HepG2 (cell line): ENCODE results near the gene FUT6. TPM values are rescaled to one million over a fixed set of nuclear protein-coding genes. Genes with fewer than 3 reads are reported as not detected.

Source experiments
- AGO2 ChIP-seq: fragments of 200-400 bp; formaldehyde crosslinking; optimal IDR thresholded peaks from 2 replicates; pipeline ENCODE3; 2017; ENCODE audit warnings: mild to moderate bottlenecking, low read depth, low read length, moderate library complexity
- ATRX ChIP-seq: sonication (generic); formaldehyde crosslinking; IDR thresholded peaks from 2 replicates; pipeline ENCODE4 v1.4.0; 2020; ENCODE audit warnings: missing genetic modification reagents, borderline replicate concordance
- CREB1 ChIP-seq, 2 experiments: fragments of 450-650 bp in 1 of 2; IDR thresholded peaks; 2 replicates each; pipeline ENCODE4 v1.6.1; 2016 to 2017; ENCODE audit warnings: control low read depth in 1 of 2, mild to moderate bottlenecking in 1 of 2, missing compliant biosample characterization in 1 of 2, missing genetic modification characterization in 1 of 2
- ERF ChIP-seq: IDR thresholded peaks from 2 replicates; pipeline ENCODE4 v1.6.1; 2018; ENCODE audit warnings: missing biosample characterization, missing genetic modification reagents
- ETV5 ChIP-seq: IDR thresholded peaks from 2 replicates; pipeline ENCODE4 v1.6.1; 2018; ENCODE audit warnings: missing biosample characterization, missing genetic modification reagents, inconsistent platforms, borderline replicate concordance
- FOXM1 ChIP-seq: sonication (generic); formaldehyde crosslinking; IDR thresholded peaks from 2 replicates; pipeline ENCODE4 v1.5.0; 2020; ENCODE audit warnings: missing genetic modification reagents
- GATA4 ChIP-seq: sonication (generic); IDR thresholded peaks from 2 replicates; pipeline ENCODE4 v1.6.1; 2016; ENCODE audit warnings: antibody characterized with exemption, low read depth, borderline replicate concordance
- GLI4 ChIP-seq: sonication (generic); formaldehyde crosslinking; IDR thresholded peaks from 2 replicates; pipeline ENCODE4 v1.5.1; 2020; ENCODE audit warnings: missing genetic modification reagents, mild to moderate bottlenecking, moderate library complexity, borderline replicate concordance
- HHEX ChIP-seq: IDR thresholded peaks from 2 replicates; pipeline ENCODE4 v1.6.1; 2016; ENCODE audit warnings: control low read depth
- HMG20B ChIP-seq: conservative IDR thresholded peaks from 2 replicates; pipeline ENCODE4 v1.6.1; 2016; ENCODE audit warnings: missing genetic modification reagents, missing compliant biosample characterization
- MBD4 ChIP-seq: IDR thresholded peaks from 2 replicates; pipeline ENCODE4 v1.6.1; 2012; ENCODE audit warnings: low read length, inconsistent platforms, borderline replicate concordance
- NPAS2 ChIP-seq: sonication (generic); formaldehyde crosslinking; IDR thresholded peaks from 2 replicates; pipeline ENCODE4 v1.8.0; 2022; ENCODE audit warnings: mild to moderate bottlenecking, missing genetic modification reagents, borderline replicate concordance
- PHF21A ChIP-seq: sonication (generic); formaldehyde crosslinking; IDR thresholded peaks from 2 replicates; pipeline ENCODE4 v1.5.0; 2020; ENCODE audit warnings: mild to moderate bottlenecking, missing genetic modification reagents
- SAP130 ChIP-seq: IDR thresholded peaks from 2 replicates; pipeline ENCODE4 v1.6.1; 2016; ENCODE audit warnings: low read depth
- ZNF432 ChIP-seq: sonication (generic); formaldehyde crosslinking; IDR thresholded peaks from 2 replicates; pipeline ENCODE4 v1.5.0; 2020; ENCODE audit warnings: missing genetic modification reagents, mild to moderate bottlenecking, borderline replicate concordance
- ZNF441 ChIP-seq: sonication (generic); formaldehyde crosslinking; IDR thresholded peaks from 2 replicates; pipeline ENCODE4 v1.7.0; 2021; ENCODE audit warnings: missing genetic modification reagents, borderline replicate concordance
- ZNF644 ChIP-seq: IDR thresholded peaks from 2 replicates; pipeline ENCODE4 v1.6.1; 2016; ENCODE audit warnings: low read depth
- ZNF724P ChIP-seq: sonication (generic); formaldehyde crosslinking; IDR thresholded peaks from 2 replicates; pipeline ENCODE4 v1.8.0; 2022; ENCODE audit warnings: missing genetic modification reagents, borderline replicate concordance
- polyA plus RNA-seq, 8 experiments: library from polyadenylated mRNA; depleted of rRNA in 3 of 8; stranded (reverse) in 7 of 8; unstranded in 1 of 8; fragments of >200 nt; fragmentation: Illumina TruSeq in 4 of 8; extraction: Trizol in 4 of 8; gene quantifications; 2 replicates each; pipeline versions ENCODE4 v1.2.1 to v1.2.3, GENCODE V29; 2011 to 2016; ENCODE audit warnings: low read depth in 4 of 8, missing spikeins in 1 of 8, mixed read lengths in 1 of 8; ENCODE audit not compliant: insufficient read depth in 1 of 8
- total RNA-seq, 5 experiments: library from RNA; depleted of rRNA; stranded (reverse); fragments of >200 nt; fragmentation: Illumina TruSeq; extraction: Trizol; gene quantifications; 2 replicates each; pipeline ENCODE4 v1.2.3, GENCODE V29; 2016; ENCODE audit warnings: low read depth in 1 of 5
- TF ChIP-seq, protein P1 (sequence below): sonication (generic); formaldehyde crosslinking; IDR thresholded peaks from 2 replicates; pipeline ENCODE4 v1.4.0; 2020; ENCODE audit warnings: missing genetic modification reagents, borderline replicate concordance
- TF ChIP-seq, protein P2 (sequence below): sonication (generic); formaldehyde crosslinking; IDR thresholded peaks from 2 replicates; pipeline ENCODE4 v1.4.0; 2020; ENCODE audit warnings: missing genetic modification reagents
- TF ChIP-seq, protein P3 (sequence below): sonication (generic); formaldehyde crosslinking; IDR thresholded peaks from 2 replicates; pipeline ENCODE4 v1.4.0; 2020; ENCODE audit warnings: low read depth, missing genetic modification reagents

The FUT6 gene
- total and polyA plus RNA-seq, 2 of the 13 experiments (the other 11 are each of a cell fraction or from before 2014, with no cell fraction given): 8.2 to 27.7 TPM

DNA sequence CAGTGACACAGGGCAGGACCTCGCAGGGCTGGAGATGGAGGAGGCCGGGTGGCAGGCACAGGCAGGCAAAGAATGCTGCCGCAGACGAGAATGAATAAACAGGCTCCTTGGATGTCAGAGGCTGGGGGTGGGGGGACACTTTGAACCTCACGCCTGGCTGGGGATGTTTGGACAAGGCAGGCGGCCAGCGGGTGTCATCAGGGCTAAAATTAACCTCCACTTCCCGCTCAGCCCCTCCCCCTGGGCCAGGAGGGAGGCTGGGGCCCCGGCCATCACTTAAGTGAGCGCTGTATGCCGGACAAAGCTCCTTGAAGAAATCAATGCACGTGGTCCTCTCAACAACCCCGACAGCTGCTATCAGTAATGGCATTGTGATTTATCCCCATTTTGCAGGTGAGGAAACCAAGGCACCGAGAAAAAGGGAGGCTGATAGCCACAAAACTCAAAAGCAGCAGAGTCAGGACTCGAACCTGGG is 41.1 kb upstream of the FUT6 start (continued):
- TF ChIP-seq ATRX (CRISPR knock-in tag): no peak
- peak; percentile 88 for TF ChIP-seq PHF21A
- TF ChIP-seq SAP130 (CRISPR knock-in tag): peak; percentile 67
- TF ChIP-seq GLI4 (CRISPR knock-in tag): no peak
- TF ChIP-seq, protein P1, sequence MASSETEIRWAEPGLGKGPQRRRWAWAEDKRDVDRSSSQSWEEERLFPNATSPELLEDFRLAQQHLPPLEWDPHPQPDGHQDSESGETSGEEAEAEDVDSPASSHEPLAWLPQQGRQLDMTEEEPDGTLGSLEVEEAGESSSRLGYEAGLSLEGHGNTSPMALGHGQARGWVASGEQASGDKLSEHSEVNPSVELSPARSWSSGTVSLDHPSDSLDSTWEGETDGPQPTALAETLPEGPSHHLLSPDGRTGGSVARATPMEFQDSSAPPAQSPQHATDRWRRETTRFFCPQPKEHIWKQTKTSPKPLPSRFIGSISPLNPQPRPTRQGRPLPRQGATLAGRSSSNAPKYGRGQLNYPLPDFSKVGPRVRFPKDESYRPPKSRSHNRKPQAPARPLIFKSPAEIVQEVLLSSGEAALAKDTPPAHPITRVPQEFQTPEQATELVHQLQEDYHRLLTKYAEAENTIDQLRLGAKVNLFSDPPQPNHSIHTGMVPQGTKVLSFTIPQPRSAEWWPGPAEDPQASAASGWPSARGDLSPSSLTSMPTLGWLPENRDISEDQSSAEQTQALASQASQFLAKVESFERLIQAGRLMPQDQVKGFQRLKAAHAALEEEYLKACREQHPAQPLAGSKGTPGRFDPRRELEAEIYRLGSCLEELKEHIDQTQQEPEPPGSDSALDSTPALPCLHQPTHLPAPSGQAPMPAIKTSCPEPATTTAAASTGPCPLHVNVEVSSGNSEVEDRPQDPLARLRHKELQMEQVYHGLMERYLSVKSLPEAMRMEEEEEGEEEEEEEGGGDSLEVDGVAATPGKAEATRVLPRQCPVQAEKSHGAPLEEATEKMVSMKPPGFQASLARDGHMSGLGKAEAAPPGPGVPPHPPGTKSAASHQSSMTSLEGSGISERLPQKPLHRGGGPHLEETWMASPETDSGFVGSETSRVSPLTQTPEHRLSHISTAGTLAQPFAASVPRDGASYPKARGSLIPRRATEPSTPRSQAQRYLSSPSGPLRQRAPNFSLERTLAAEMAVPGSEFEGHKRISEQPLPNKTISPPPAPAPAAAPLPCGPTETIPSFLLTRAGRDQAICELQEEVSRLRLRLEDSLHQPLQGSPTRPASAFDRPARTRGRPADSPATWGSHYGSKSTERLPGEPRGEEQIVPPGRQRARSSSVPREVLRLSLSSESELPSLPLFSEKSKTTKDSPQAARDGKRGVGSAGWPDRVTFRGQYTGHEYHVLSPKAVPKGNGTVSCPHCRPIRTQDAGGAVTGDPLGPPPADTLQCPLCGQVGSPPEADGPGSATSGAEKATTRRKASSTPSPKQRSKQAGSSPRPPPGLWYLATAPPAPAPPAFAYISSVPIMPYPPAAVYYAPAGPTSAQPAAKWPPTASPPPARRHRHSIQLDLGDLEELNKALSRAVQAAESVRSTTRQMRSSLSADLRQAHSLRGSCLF (CRISPR knock-in tag): no peak
- no peak for TF ChIP-seq ZNF644 (CRISPR knock-in tag)
- TF ChIP-seq NPAS2 (CRISPR knock-in tag): no peak
- TF ChIP-seq, protein P2, sequence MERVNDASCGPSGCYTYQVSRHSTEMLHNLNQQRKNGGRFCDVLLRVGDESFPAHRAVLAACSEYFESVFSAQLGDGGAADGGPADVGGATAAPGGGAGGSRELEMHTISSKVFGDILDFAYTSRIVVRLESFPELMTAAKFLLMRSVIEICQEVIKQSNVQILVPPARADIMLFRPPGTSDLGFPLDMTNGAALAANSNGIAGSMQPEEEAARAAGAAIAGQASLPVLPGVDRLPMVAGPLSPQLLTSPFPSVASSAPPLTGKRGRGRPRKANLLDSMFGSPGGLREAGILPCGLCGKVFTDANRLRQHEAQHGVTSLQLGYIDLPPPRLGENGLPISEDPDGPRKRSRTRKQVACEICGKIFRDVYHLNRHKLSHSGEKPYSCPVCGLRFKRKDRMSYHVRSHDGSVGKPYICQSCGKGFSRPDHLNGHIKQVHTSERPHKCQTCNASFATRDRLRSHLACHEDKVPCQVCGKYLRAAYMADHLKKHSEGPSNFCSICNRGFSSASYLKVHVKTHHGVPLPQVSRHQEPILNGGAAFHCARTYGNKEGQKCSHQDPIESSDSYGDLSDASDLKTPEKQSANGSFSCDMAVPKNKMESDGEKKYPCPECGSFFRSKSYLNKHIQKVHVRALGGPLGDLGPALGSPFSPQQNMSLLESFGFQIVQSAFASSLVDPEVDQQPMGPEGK (CRISPR knock-in tag): peak; percentile 93
- TF ChIP-seq GATA4: no peak
- no peak for TF ChIP-seq ZNF432 (CRISPR knock-in tag)
- TF ChIP-seq HMG20B (CRISPR knock-in tag): 0 out of 2 replicates have a peak, but pooled peaks have one; percentile 44
- TF ChIP-seq ETV5 (CRISPR knock-in tag): peak; percentile 71; the same call in 1 of the 2 replicates
- TF ChIP-seq ERF (CRISPR knock-in tag): peak; percentile 67
- no peak for TF ChIP-seq AGO2
- TF ChIP-seq ZNF724P (CRISPR knock-in tag): no peak; the same call in 1 of the 2 replicates
- TF ChIP-seq ZNF441 (CRISPR knock-in tag): 0 out of 2 replicates have a peak, but pooled peaks have one; percentile 48
- TF ChIP-seq, protein P3, sequence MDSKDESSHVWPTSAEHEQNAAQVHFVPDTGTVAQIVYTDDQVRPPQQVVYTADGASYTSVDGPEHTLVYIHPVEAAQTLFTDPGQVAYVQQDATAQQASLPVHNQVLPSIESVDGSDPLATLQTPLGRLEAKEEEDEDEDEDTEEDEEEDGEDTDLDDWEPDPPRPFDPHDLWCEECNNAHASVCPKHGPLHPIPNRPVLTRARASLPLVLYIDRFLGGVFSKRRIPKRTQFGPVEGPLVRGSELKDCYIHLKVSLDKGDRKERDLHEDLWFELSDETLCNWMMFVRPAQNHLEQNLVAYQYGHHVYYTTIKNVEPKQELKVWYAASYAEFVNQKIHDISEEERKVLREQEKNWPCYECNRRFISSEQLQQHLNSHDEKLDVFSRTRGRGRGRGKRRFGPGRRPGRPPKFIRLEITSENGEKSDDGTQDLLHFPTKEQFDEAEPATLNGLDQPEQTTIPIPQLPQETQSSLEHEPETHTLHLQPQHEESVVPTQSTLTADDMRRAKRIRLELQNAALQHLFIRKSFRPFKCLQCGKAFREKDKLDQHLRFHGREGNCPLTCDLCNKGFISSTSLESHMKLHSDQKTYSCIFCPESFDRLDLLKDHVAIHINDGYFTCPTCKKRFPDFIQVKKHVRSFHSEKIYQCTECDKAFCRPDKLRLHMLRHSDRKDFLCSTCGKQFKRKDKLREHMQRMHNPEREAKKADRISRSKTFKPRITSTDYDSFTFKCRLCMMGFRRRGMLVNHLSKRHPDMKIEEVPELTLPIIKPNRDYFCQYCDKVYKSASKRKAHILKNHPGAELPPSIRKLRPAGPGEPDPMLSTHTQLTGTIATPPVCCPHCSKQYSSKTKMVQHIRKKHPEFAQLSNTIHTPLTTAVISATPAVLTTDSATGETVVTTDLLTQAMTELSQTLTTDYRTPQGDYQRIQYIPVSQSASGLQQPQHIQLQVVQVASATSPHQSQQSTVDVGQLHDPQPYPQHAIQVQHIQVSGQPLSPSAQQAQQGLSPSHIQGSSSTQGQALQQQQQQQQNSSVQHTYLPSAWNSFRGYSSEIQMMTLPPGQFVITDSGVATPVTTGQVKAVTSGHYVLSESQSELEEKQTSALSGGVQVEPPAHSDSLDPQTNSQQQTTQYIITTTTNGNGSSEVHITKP (CRISPR knock-in tag): peak; percentile 43; the same call in 1 of the 2 replicates
- no peak for TF ChIP-seq FOXM1
- TF ChIP-seq MBD4: no peak
- no peak for TF ChIP-seq CREB1 (IDR thresholded peaks at IDR 0.05)
- TF ChIP-seq CREB1 (CRISPR knock-in tag; IDR thresholded peaks at IDR 0.05): 0 out of 2 replicates have a peak, but pooled peaks have one; percentile 53
- no peak for TF ChIP-seq HHEX
